Mucosa of rectum (tissue), 2 donors: ENCODE measurements around the gene LSG1.

Experiments
- H3K27ac ChIP-seq, 2 donors: one replicate each; pipeline ENCODE4 v1.7.0; 2013; ENCODE audit warnings: inconsistent platforms in 2 of 2, low read depth in 2 of 2, low read length in 2 of 2
- H3K27me3 ChIP-seq, 2 donors: one replicate each; pipeline ENCODE4 v1.7.0; 2013; ENCODE audit warnings: low read length in 2 of 2; ENCODE audit not compliant: control insufficient read depth in 2 of 2, insufficient read depth in 2 of 2
- H3K36me3 ChIP-seq, 2 donors: one replicate each; pipeline ENCODE4 v1.7.0; 2013; ENCODE audit warnings: low read length in 2 of 2; ENCODE audit not compliant: control insufficient read depth in 2 of 2, insufficient read depth in 2 of 2
- H3K4me1 ChIP-seq, 2 donors: one replicate each; pipeline ENCODE4 v1.7.0; 2013; ENCODE audit warnings: low read length in 2 of 2, mild to moderate bottlenecking in 1 of 2; ENCODE audit not compliant: control insufficient read depth in 2 of 2, insufficient read depth in 2 of 2
- H3K4me3 ChIP-seq, 2 donors: one replicate each; pipeline ENCODE4 v1.7.0; 2013; ENCODE audit warnings: low read length in 2 of 2
- H3K9ac ChIP-seq, 2 donors: one replicate each; pipeline ENCODE4 v1.7.0; 2013; ENCODE audit warnings: low read length in 2 of 2, low read depth in 1 of 2, mild to moderate bottlenecking in 1 of 2
- H3K9me3 ChIP-seq, 2 donors: one replicate each; pipeline ENCODE4 v1.7.0; 2013; ENCODE audit warnings: low read length in 2 of 2; ENCODE audit not compliant: control insufficient read depth in 2 of 2
- donor health status: healthy.
- donor health status: Normal muscosa, but diverticular disease.

The LSG1 gene

GRCh38 chr3:194659778-194660177 lies 12.2 kb downstream of the LSG1 start:
- no peak overlapping the region for H3K27ac ChIP-seq
- H3K4me3 ChIP-seq, result no peak overlapping the region
- no peaks in the 10 kb centered on the region for H3K4me1 ChIP-seq
- H3K27me3 ChIP-seq, result no peaks in the 10 kb centered on the region
- peaks cover 27 to 48% of the 10 kb centered on the region in 2 donors for H3K36me3 ChIP-seq
- no peak overlapping the region for H3K9ac ChIP-seq
- H3K9me3 ChIP-seq, result no peaks in the 10 kb centered on the region

DNA sequence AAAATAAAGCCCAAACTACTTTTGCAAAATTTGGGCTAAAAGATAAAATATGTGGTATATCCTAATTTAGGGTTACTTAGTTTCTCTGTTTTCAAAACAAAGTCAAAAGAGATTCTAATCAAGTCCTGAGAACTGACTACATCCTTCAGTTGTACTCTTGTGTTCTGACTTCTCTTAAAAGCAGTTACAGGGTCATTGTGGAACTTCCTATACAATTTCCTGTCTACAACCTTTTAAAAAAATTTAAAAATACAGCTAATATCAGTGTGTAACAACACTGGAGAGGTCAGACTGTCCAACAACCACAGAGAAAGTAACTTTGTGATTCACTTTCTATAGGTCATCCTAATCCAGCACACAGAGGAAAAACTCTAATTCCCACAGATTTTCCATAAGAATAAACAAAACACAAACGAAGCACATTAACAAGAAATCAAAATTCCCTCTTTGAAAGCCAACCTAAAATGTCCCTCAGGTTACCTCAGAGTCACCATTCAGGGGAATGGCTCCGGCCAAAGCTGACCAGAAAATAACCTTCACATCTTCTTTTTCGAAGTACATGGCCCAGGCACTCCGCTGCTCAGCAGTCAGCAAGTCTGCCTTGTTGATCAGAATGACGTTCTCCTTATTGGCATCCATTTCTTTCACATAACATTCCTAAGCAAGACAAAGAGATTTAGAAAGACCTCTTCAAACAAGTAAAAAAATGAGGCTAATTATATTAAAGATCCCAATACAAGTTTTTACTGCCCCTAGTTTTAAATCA lies 13.3 kb downstream of the LSG1 start:
- no peak overlapping the region for H3K4me3 ChIP-seq
- H3K36me3 ChIP-seq, result peaks cover 35 to 50% of the 10 kb centered on the region in 2 donors
- no peaks in the 10 kb centered on the region for H3K9me3 ChIP-seq
- no peaks in the 10 kb centered on the region for H3K4me1 ChIP-seq
- H3K9ac ChIP-seq, result no peak overlapping the region
- no peaks in the 10 kb centered on the region for H3K27me3 ChIP-seq
- H3K27ac ChIP-seq, result no peak overlapping the region

DNA sequence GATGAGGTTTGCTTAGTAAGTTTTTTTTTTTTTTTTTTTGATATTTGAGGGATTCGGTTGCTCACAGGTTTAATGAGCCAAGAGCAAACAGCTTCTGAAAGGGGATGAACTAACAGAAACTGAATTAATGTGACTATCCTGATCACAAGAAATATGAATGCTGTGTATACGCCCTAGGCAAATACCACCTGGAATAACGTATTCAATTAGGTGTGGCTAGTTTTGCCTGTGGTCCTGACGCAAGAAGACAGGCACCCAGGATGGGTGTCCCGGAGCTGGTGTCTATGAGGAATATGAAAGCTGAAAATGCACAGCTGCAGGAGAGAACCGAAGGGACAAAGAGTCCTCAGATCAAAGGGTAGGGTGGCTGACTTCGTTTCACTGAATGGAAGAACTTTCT lies 14.6 kb downstream of the LSG1 start:
- Histone ChIP-seq H3K27ac (peak overlapping the region; percentile 49 to 64), H3K36me3 (peaks cover 42 to 50% of the 10 kb centered on the region in 2 donors), H3K27me3 (no peaks in the 10 kb centered on the region)

DNA sequence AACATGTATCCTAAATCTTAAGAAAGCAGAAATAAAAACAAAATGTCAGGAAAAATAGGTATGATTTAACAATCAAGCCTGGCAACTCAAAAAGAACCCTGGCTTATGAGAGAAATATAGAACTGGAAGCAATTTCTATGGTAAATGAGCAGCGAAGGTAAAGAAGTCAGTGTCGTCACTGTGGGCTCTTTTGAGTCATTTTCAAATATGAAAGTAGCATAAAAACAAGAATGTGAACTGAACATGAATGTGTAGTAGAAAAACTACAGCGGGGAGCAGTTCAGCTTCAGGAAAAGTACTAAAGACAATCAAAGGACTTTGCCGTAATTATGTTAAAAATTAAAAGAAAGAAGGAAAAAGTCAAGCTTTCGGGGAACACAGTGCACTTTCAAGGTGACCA lies 17.5 kb downstream of the LSG1 start:
- H3K9me3 ChIP-seq, result no peaks in the 10 kb centered on the region
- no peak overlapping the region for H3K4me3 ChIP-seq
- no peak overlapping the region for H3K27ac ChIP-seq
- H3K36me3 ChIP-seq, result peaks cover 51 to 58% of the 10 kb centered on the region in 2 donors
- H3K9ac ChIP-seq, result no peak overlapping the region
- no peaks in the 10 kb centered on the region for H3K27me3 ChIP-seq
- H3K4me1 ChIP-seq, result no peaks in the 10 kb centered on the region

More for the DNA sequence above, 14.6 kb downstream of the LSG1 start:
- no peaks in the 10 kb centered on the region for H3K9me3 ChIP-seq
- no peak overlapping the region for H3K4me3 ChIP-seq
- H3K4me1 ChIP-seq, result no peaks in the 10 kb centered on the region
- H3K9ac ChIP-seq, result no peak overlapping the region

- H3K9ac ChIP-seq, result no peak overlapping the region
- no peaks in the 10 kb centered on the region for H3K27me3 ChIP-seq
- no peak overlapping the region for H3K4me3 ChIP-seq
- H3K4me1 ChIP-seq, result no peaks in the 10 kb centered on the region
- H3K9me3 ChIP-seq, result no peaks in the 10 kb centered on the region
- H3K27ac ChIP-seq, result no peak overlapping the region
- peaks cover 70 to 71% of the 10 kb centered on the region in 2 donors for H3K36me3 ChIP-seq
Observed at GRCh38 chr3:194647747-194648146, 24.2 kb downstream of the LSG1 start.

GRCh38 chr3:194642769-194643168 lies 29.2 kb downstream of the LSG1 start:
- no peak overlapping the region for H3K9ac ChIP-seq
- H3K4me3 ChIP-seq, result no peak overlapping the region
- H3K36me3 ChIP-seq, result peaks cover 46 to 56% of the 10 kb centered on the region in 2 donors
- no peak overlapping the region for H3K27ac ChIP-seq
- H3K9me3 ChIP-seq, result no peaks in the 10 kb centered on the region
- H3K4me1 ChIP-seq, result no peaks in the 10 kb centered on the region
- H3K27me3 ChIP-seq, result no peaks in the 10 kb centered on the region

- no peak overlapping the region for H3K4me3 ChIP-seq
- peaks cover 42 to 45% of the 10 kb centered on the region in 2 donors for H3K36me3 ChIP-seq
- no peaks in the 10 kb centered on the region for H3K4me1 ChIP-seq
- no peak overlapping the region for H3K9ac ChIP-seq
- no peak overlapping the region for H3K27ac ChIP-seq
- H3K27me3 ChIP-seq, result no peaks in the 10 kb centered on the region
- no peaks in the 10 kb centered on the region for H3K9me3 ChIP-seq
Observed at GRCh38 chr3:194640829-194641228, 31.2 kb downstream of the LSG1 start.

DNA sequence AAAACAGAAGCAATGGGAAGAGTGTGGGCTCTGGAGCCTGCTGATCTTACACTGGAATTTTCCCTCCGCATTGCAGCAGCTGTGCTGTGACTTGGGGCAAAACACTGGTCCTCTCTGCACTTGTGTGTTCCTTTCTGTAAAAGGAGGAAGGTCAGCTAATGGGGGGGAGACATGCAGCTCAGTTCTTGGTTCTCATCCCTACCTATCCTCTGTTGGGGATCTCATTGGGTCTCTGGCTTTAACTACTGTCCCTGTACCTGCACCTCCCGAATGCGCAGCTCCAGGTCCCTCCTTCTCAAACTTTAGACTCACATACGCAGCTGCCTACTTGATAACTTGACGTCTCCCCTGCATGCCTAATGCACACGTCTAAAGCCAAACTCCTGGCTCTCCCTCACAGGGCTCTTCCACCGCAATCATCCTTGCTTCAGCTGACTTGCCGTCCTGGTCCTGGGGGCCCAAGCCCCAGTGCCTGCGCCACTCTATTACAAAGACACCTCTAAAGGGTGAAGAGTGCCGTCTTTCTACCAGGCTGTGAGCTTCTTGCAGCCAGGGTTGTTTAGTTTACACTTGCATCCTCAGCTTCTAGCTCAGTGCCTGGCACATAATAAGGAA lies 32.9 kb downstream of the LSG1 start:
- H3K9ac ChIP-seq, result no peak overlapping the region
- no peaks in the 10 kb centered on the region for H3K27me3 ChIP-seq
- no peaks in the 10 kb centered on the region for H3K4me1 ChIP-seq
- no peaks in the 10 kb centered on the region for H3K9me3 ChIP-seq
- H3K27ac ChIP-seq, result no peak overlapping the region
- no peak overlapping the region for H3K4me3 ChIP-seq
- H3K36me3 ChIP-seq, result peaks cover 29 to 34% of the 10 kb centered on the region in 2 donors

DNA sequence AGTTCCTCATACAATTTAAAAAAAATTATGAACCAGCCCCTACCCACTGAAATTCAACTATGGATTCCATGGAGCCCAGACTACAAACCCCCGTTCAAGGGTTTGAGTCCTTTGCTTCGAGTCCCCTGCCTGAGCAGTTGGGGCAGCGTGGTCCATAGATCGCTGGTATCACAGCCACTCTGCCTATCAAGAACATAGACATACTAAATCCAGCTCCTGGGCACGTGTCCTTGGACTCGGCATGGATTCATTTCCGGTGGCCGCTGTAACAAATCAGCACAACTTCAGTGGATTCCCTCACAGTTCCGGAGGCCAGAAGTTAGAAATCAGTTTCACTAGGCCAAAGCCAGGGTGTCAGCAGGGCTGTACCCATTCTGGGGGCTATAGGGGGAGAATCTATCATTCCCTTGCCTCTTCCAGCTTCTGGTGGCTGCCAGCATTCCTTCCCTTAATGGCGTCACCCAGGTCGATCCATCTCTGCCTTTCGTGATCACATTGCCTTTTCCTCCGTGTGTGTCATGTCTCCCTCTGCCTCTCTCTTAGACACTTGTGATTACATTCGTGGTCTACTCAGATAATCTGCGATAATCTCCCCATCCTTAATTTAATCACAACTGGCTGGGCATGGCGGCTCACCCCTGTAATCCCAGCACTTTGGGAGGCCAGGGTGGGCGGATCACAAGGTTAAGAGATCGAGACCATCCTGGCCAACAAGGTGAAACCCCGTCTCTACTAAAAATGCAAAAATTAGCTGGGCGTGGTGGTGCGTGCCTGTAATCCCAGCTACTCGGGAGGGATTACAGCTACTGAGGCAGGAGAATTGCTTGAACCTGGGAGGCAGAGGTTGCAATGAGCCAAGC lies 34.2 kb downstream of the LSG1 start:
- H3K27me3 ChIP-seq, result no peaks in the 10 kb centered on the region
- H3K9ac ChIP-seq, result no peak overlapping the region
- H3K27ac ChIP-seq, result no peak overlapping the region
- H3K4me1 ChIP-seq, result peaks cover 3 to 4% of the 10 kb centered on the region in 2 donors
- H3K36me3 ChIP-seq, result peaks cover 17 to 23% of the 10 kb centered on the region in 2 donors
- H3K9me3 ChIP-seq, result no peaks in the 10 kb centered on the region
- H3K4me3 ChIP-seq, result no peak overlapping the region

DNA sequence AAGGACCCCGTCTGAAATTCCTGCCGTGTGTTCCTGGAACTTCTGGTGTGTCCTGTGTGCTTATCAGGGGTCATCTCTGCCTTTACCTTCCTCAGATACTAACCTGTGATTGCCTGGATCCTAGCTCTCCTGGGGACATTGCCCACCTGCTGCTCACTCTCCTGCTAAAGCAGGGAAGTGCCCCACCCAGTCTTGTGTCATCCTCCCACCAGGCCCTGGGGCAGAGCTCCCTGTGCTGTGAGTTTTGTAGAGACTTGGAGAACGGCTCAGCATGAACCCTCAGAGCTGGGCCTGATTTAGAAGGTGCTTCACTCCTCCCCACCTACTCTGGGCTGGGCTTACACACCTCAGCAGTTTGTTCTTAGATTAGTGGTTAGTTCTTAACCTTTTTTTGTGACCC lies 34.9 kb downstream of the LSG1 start:
- Histone ChIP-seq H3K27ac (no peak overlapping the region), H3K27me3 (no peaks in the 10 kb centered on the region), H3K4me1 (peaks cover 7 to 10% of the 10 kb centered on the region in 2 donors), H3K4me3 (no peak overlapping the region), H3K36me3 (peaks cover 14 to 18% of the 10 kb centered on the region in 2 donors), H3K9me3 (no peaks in the 10 kb centered on the region), H3K9ac (no peak overlapping the region)
